Activated T-helper 2 cell treated with anti-CD3 and anti-CD28 coated beads, Interferon-gamma antibody, Interleukin-2, Interleukin-4, amounts not matched to agents 10 μg/mL and 5 μg/mL and 100 μg/mL, durations not matched to agents 14 hours and 24 hours and 36 hours (primary cell): ENCODE results near the gene SLFN11. TPM values are rescaled to one million over a fixed set of nuclear protein-coding genes. Genes with fewer than 3 reads are reported as not detected.
"Not testable (repeated sequence)": the region's sequence is repeated elsewhere in the genome, so short reads cannot be mapped to it uniquely, and the experiment has no call there.

ENCODE experiments used
- DNase-seq: peaks from one replicate; pipeline ENCODE4 v3.0.0; 2021; ENCODE audit warnings: low spot score
- H3K27ac Mint-ChIP-seq: one replicate; pipeline ENCODE4 v1.8.0; 2021; ENCODE audit warnings: mixed read lengths
- H3K27me3 Mint-ChIP-seq: one replicate; pipeline ENCODE4 v1.8.0; 2021; ENCODE audit warnings: low read depth, mixed read lengths
- H3K36me3 Mint-ChIP-seq: one replicate; pipeline ENCODE4 v1.8.0; 2021; ENCODE audit warnings: low read depth, mixed read lengths
- H3K4me1 Mint-ChIP-seq: one replicate; pipeline ENCODE4 v1.8.0; 2021; ENCODE audit warnings: low read depth, mixed read lengths
- H3K4me3 Mint-ChIP-seq: one replicate; pipeline ENCODE4 v1.8.0; 2021; ENCODE audit warnings: low read depth, mild to moderate bottlenecking, moderate library complexity, mixed read lengths
- H3K9me3 Mint-ChIP-seq: one replicate; pipeline ENCODE4 v1.8.0; 2021; ENCODE audit warnings: mixed read lengths
- intact Hi-C: fragments of 100-400 bp; cut with micrococcal nuclease; formaldehyde crosslinking; loops from one replicate; pipeline ENCODE4 v1.15.1; 2023
- total RNA-seq: library from RNA; stranded (reverse); gene quantifications from 2 replicates; pipeline ENCODE4 v1.2.3, GENCODE V29; 2022

The SLFN11 gene, protein sequence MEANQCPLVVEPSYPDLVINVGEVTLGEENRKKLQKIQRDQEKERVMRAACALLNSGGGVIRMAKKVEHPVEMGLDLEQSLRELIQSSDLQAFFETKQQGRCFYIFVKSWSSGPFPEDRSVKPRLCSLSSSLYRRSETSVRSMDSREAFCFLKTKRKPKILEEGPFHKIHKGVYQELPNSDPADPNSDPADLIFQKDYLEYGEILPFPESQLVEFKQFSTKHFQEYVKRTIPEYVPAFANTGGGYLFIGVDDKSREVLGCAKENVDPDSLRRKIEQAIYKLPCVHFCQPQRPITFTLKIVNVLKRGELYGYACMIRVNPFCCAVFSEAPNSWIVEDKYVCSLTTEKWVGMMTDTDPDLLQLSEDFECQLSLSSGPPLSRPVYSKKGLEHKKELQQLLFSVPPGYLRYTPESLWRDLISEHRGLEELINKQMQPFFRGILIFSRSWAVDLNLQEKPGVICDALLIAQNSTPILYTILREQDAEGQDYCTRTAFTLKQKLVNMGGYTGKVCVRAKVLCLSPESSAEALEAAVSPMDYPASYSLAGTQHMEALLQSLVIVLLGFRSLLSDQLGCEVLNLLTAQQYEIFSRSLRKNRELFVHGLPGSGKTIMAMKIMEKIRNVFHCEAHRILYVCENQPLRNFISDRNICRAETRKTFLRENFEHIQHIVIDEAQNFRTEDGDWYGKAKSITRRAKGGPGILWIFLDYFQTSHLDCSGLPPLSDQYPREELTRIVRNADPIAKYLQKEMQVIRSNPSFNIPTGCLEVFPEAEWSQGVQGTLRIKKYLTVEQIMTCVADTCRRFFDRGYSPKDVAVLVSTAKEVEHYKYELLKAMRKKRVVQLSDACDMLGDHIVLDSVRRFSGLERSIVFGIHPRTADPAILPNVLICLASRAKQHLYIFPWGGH
- total RNA-seq, result 112 and 114 TPM in 2 replicates

DNA sequence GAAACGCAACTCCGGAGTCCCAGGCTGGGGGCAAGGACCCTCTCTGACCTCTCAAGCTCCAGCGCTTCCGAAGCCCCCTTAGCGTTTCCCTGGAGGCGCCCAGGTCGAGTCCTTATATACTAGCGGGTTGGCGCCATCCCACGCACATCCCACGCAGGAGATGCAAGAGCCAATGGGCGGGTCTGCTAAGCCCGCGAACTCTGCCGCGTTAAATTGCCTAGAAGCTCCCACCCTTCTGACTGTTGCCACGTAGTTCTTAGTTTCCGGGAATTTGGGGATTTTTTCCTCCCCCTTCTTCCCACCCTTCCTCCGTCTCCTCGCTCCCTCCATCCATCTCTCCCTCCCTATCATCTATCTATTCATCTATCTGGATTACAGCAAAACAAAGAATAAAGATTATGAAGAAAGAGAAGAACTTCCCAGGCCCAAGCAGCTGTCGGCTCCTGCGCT, at the start of gene SLFN11:
Gene SLFN11 (minus strand): TSS at position 88 of the 450 bp plus-strand sequence. CDS start 9,814 bp downstream, outside the sequence.
- intact Hi-C loops, result loop anchor here (1.0 to 2.0 kb wide), 6 partner anchors 59 to 163 kb away; partner anchors contain the start of genes SLFN12, SLFN12L, SLFN13 and SLFN5
- Mint-ChIP-seq H3K27me3 (peaks cover 3% of the 10 kb centered on the region), H3K4me3 (peak within 1 kb of the TSS; percentile 96), H3K9me3 (peaks cover 27% of the 10 kb centered on the region), H3K4me1 (peaks cover 56% of the 10 kb centered on the region), H3K36me3 (peaks cover 46% of the 10 kb centered on the region), H3K27ac (peak within 1 kb of the TSS; percentile 96)
- peak; percentile 81 for DNase-seq

DNA sequence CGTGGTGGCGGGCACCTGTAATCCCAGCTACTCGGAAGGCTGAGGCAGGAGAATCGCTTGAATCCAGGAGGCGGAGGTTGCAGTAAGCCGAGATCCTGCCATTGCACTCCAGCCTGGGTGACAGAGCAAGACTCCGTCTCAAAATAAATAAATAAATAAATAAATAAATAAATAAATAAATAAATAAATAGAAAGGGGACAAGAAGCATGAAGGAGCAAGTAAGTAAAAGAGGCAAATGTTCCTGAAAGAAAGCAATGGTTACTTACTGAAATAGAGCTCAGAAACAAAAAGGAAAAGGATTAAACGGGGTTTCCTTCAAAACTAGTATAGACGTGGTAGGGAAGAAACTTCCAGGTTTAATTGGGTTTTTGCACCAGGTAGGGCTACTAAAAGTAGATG, 47.6 kb upstream of the SLFN11 start:
- H3K9me3 Mint-ChIP-seq, H3K27me3 Mint-ChIP-seq, H3K4me1 Mint-ChIP-seq, DNase-seq, H3K27ac Mint-ChIP-seq, intact Hi-C loops, H3K4me3 Mint-ChIP-seq: not testable (repeated sequence)
- peaks cover 52% of the 10 kb centered on the region for H3K36me3 Mint-ChIP-seq

DNA sequence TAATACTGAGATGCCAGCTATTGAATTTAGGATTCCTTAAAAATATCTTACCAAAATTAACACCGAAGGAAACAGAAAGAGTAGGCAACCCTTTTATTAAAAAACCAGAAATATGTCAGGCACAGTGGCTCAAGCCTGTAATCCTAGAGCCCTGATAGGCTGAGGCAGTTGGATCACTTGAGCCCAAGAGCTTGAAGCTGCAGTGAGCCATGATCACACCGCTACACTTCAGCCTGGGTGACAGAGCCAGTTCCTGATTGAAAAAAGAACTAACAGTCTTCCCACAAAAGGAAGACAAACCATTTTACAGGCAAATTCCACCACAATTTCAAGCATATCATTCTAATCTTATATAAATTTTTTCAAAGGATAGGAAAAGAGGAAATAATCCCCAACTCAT, 43.2 kb upstream of the SLFN11 start:
- peaks cover 69% of the 10 kb centered on the region for H3K36me3 Mint-ChIP-seq
- intact Hi-C loops, result no loop called here

DNA sequence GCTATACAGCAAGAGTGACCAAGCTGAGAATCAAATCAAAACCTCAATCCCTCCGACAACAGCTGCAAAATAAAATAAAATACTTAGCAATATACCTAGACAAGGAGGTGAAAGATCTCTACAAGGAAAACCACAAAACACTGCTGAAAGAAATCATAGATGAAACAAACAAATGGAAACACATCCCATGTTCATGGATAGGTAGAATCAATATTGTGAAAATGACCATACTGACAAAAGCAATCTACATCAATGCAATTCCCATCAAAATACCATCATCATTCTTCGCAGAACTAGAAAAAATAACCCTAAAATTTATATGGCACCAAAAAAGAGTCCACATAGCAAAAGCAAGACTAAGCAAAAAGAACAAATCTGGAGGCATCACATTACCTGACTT, 41.3 kb upstream of the SLFN11 start:
- intact Hi-C loops, H3K27me3 Mint-ChIP-seq, DNase-seq, H3K4me1 Mint-ChIP-seq, H3K27ac Mint-ChIP-seq, H3K4me3 Mint-ChIP-seq: not testable (repeated sequence)
- H3K36me3 Mint-ChIP-seq, result peaks cover 79% of the 10 kb centered on the region
- H3K9me3 Mint-ChIP-seq, result peaks cover 22% of the 10 kb centered on the region

More for the DNA sequence above, 43.2 kb upstream of the SLFN11 start:
- Mint-ChIP-seq H3K27me3 (no peaks in the 10 kb centered on the region), H3K9me3 (peaks cover 22% of the 10 kb centered on the region), H3K4me1 (peaks cover 9% of the 10 kb centered on the region), H3K4me3 (no peak overlapping the region), H3K27ac (no peak overlapping the region)
- DNase-seq, result no peak

DNA sequence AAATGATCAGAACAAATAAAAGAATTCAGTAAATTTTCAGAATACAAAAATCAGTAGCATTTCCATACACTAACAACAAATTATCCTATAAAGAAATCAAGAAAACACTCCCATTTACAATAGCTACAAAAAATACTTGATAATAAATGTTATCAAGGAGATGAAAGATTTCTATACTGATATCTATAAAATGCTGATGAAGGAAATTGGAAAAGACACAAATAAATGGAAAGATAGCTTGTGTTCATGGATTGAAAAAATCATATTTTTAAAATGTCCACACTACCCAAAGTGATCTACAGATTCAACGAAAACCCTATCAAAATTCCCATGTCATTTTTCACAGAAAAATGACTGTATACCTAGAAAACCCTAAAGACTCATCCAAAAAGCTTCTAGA, 40.8 kb upstream of the SLFN11 start:
- DNase-seq, result no peak
- Mint-ChIP-seq H3K27ac (no peak overlapping the region), H3K27me3 (no peaks in the 10 kb centered on the region), H3K4me1 (peaks cover 9% of the 10 kb centered on the region), H3K36me3 (peaks cover 79% of the 10 kb centered on the region), H3K4me3 (no peak overlapping the region), H3K9me3 (peaks cover 22% of the 10 kb centered on the region)
- intact Hi-C loops, result no loop called here

DNA sequence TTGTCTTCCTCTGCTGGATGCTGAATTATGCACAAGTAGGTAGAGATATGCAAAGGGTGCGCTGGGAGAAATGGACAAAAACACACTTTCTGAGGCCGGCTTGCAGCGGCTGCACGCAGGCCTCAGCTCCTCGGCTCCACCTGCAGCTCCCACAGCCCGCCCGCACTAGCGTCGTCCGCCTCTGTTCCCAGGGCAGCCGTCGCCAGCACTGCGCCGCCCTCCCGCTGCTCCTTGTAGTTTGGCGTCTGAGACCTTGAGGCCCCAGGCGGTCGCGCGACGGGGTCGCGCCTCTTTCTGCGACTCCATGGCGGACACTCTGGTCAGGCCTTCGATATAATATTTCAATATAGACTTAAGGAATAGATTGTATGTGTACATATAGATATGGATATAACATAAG, 34.1 kb upstream of the SLFN11 start:
- intact Hi-C loops, result no loop called here
- Mint-ChIP-seq H3K4me1 (no peaks in the 10 kb centered on the region), H3K27me3 (no peaks in the 10 kb centered on the region), H3K9me3 (no peaks in the 10 kb centered on the region), H3K27ac (no peak overlapping the region), H3K4me3 (no peak overlapping the region), H3K36me3 (peaks cover 49% of the 10 kb centered on the region)
- DNase-seq, result no peak

DNA sequence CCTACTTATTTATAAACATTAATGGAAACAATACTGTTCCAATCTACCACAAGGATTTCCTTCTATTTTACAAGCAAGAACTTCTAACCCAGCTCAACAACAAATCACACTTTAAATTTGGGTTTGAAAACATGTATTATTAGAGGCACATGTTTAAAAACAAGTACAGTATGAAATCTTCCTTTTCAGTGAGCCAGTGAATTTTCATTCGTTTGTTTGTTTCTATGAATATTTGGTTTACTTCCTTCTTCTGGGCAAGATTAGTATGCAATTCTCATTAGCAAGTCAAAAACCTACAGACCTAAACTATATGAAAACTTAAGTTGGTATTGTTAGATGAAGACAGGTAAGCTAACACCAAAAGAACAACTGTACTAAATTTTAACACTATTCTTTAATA, 33.1 kb upstream of the SLFN11 start:
- H3K4me3 Mint-ChIP-seq, result no peak overlapping the region
- intact Hi-C loops, result no loop called here
- H3K27ac Mint-ChIP-seq, result no peak overlapping the region
- H3K4me1 Mint-ChIP-seq, result no peaks in the 10 kb centered on the region
- DNase-seq, result no peak
- no peaks in the 10 kb centered on the region for H3K9me3 Mint-ChIP-seq
- no peaks in the 10 kb centered on the region for H3K27me3 Mint-ChIP-seq
- H3K36me3 Mint-ChIP-seq, result peaks cover 51% of the 10 kb centered on the region

DNA sequence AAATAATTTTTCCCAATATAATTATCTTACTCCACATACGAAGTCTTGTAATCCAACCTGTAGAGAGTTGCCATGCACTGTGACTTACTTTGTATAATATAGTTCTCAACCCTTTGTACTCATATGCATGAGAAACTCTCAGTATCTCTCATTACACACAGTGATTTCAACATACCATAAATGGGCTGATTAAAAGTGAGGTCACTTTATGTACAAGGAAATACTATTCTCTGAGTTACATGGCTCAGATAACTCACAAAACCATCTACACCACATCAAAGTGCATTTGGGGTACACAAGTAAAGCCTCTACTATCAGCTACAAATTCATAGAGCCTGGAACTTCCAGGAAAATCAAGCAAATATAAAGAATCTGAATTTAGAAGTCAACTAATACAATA, 30.9 kb upstream of the SLFN11 start:
- intact Hi-C loops, result no loop called here
- Mint-ChIP-seq H3K4me3 (no peak overlapping the region), H3K36me3 (peaks cover 34% of the 10 kb centered on the region), H3K27me3 (no peaks in the 10 kb centered on the region), H3K9me3 (peaks cover 7% of the 10 kb centered on the region), H3K27ac (no peak overlapping the region), H3K4me1 (no peaks in the 10 kb centered on the region)
- no peak for DNase-seq

DNA sequence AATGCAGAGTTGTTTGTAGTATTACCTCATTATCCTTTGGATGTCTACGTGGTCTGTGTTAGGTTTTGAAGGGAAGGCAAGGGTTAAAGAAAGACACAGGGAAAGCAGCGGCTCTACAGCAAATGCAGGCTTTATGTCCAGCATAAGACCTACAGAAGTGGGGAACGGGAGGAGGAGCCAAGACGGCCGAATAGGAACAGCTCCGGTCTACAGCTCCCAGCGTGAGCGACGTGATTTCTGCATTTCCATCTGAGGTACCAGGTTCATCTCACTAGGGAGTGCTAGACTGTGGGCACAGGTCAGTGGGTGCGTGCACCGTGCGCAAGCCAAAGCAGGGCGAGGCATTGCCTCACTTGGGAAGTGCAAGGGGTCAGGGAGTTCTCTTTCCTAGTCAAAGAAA, 20.4 kb upstream of the SLFN11 start:
- DNase-seq, H3K27ac Mint-ChIP-seq, H3K9me3 Mint-ChIP-seq, intact Hi-C loops, H3K27me3 Mint-ChIP-seq, H3K4me1 Mint-ChIP-seq, H3K36me3 Mint-ChIP-seq, H3K4me3 Mint-ChIP-seq: not testable (repeated sequence)

DNA sequence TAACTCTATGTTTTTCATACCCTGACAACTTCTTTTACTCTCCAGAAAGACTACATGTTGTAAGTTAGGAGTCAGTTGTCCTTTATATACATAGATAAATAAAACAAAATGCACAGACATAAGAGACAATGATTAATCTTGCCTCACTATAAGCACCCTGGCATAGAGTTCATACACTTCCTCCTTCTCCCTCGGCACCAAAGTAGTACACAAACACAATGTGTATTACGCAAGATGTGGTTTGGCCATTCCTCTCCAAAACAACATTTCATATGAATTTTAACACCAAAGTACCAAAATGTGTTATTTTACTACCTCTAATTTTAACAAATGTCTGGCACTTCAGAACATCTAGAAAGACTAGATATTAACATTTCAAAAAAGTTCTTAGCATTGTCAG, 17.2 kb upstream of the SLFN11 start:
- intact Hi-C loops, result no loop called here
- Mint-ChIP-seq H3K4me3 (no peak overlapping the region), H3K9me3 (peaks cover 11% of the 10 kb centered on the region), H3K36me3 (peaks cover 5% of the 10 kb centered on the region), H3K4me1 (no peaks in the 10 kb centered on the region), H3K27ac (no peak overlapping the region), H3K27me3 (peaks cover 5% of the 10 kb centered on the region)
- no peak for DNase-seq

DNA sequence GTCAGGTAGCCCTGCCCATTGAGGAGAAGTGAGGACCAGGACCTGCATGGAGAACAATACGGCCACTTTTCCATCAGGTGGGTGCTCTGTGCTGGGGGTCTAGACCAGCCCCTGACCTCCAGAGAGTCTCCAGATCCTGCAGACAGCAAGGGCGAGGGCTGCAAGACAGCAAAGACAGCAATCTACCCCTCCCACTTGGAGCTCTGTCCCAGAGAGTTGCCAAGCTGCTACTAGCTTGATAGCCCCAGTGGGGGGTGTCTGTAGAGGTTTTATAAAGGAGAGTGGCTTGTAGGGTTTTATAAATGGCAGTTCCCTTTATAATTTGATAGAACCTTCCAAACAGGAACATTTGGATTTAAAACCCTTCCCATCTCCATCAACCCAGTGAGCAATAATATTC, 16.7 kb upstream of the SLFN11 start:
- Mint-ChIP-seq H3K27me3 (peaks cover 5% of the 10 kb centered on the region), H3K9me3 (peaks cover 12% of the 10 kb centered on the region), H3K4me3 (no peak overlapping the region), H3K27ac (no peak overlapping the region), H3K36me3 (peaks cover 5% of the 10 kb centered on the region), H3K4me1 (no peaks in the 10 kb centered on the region)
- intact Hi-C loops, result no loop called here
- no peak for DNase-seq

DNA sequence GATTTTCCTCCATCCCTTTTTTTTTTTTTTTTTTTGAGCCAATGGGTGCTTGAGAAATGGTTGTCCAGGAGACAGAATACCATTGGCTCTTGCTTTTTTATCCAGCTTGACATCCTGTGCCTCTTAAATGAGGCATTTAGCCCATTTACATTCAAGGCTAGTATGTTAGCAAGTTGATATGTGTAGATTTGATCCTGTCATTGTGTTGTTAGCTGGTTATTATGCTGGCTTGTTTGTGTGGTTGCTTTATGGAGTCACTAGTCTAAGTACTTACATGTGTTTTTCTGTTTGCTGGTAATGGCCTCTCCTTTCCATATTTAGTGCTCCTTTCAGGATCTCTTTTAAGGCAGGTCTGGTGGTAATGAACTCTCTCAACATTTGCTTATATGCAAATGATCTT, 14.1 kb upstream of the SLFN11 start:
- Mint-ChIP-seq H3K9me3 (peaks cover 31% of the 10 kb centered on the region), H3K4me1 (no peaks in the 10 kb centered on the region), H3K27ac (no peak overlapping the region), H3K4me3 (no peak overlapping the region), H3K36me3 (peaks cover 5% of the 10 kb centered on the region), H3K27me3 (peaks cover 5% of the 10 kb centered on the region)
- DNase-seq, result no peak
- intact Hi-C loops, result no loop called here

DNA sequence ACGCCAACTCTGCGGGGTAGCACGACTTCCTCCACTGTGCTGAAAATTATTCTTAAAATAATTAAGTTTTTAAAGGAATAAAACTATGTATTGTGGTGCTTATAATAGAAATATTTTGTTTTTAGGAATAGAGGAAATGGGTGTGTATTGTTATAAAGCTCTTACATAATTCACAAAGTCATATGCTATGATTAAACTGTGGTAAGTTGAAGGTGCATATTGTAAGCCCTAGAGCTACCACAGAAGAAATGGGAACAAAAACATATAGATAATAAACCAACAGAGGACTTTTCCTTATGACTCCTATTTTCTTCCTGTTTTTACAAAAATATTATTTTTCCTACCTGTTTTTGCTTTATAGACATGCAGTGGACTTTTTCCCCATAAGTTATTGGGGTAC, 4.3 kb upstream of the SLFN11 start:
- intact Hi-C loops, result no loop called here
- DNase-seq, result no peak
- Mint-ChIP-seq H3K9me3 (peaks cover 7% of the 10 kb centered on the region), H3K4me1 (peaks cover 25% of the 10 kb centered on the region), H3K4me3 (no peak overlapping the region), H3K27ac (no peak overlapping the region), H3K36me3 (peaks cover 12% of the 10 kb centered on the region), H3K27me3 (peaks cover 5% of the 10 kb centered on the region)
